IMR-90 (cell line): ENCODE data around the gene USP26. TPM values are rescaled to one million over a fixed set of nuclear protein-coding genes. Genes with fewer than 3 reads are reported as not detected.

Experiments used
- ATAC-seq: fragments of 200-7000 bp; cut with Tn5 transposase; 2 replicates; pipeline ENCODE4 v1.9.1; 2020; ENCODE audit warnings: low read depth, mild to moderate bottlenecking, moderate library complexity
- BruUV-seq: library from RNA; stranded (reverse); fragments of 400-500 nt; replicated peaks from 2 replicates; lab custom pipeline; 2021; lab: Mats Ljungman, UMichigan
- CTCF ChIA-PET: fragments of 300-600 bp; formaldehyde crosslinking; extraction: SDS; loops from one replicate; lab custom pipeline; 2021; ENCODE audit warnings: antibody characterized with exemption; lab: Yijun Ruan, JAX
- POLR2A ChIA-PET: fragments of 300-600 bp; sonication (Branson Sonifier 250); formaldehyde crosslinking; loops from one replicate; lab custom pipeline; 2022; ENCODE audit warnings: antibody characterized with exemption; ENCODE audit not compliant: unreplicated experiment; lab: Charles Lee
- DNase-seq: peaks from one replicate; pipeline ENCODE4 v3.0.0; 2013
- H2AFZ ChIP-seq: replicated peaks from 2 replicates; pipeline ENCODE3; 2013; ENCODE audit warnings: low read length, mild to moderate bottlenecking; ENCODE audit not compliant: poor library complexity
- H2AK5ac ChIP-seq: 2 replicates; pipeline ENCODE4 v1.6.1; 2013; ENCODE audit warnings: low read depth, low read length, inconsistent platforms
- H2AK9ac ChIP-seq: replicated peaks from 2 replicates; pipeline ENCODE3; 2013; ENCODE audit warnings: mild to moderate bottlenecking, low read depth, low read length, moderate library complexity; ENCODE audit not compliant: poor library complexity
- H2BK120ac ChIP-seq: 2 replicates; pipeline ENCODE4 v1.6.1; 2013; ENCODE audit warnings: low read depth, low read length, inconsistent platforms
- H2BK15ac ChIP-seq: 3 replicates; pipeline ENCODE4 v1.6.1; 2013; ENCODE audit warnings: low read depth, low read length, inconsistent platforms
- H2BK20ac ChIP-seq: 2 replicates; pipeline ENCODE4 v1.6.1; 2013; ENCODE audit warnings: low read depth, mild to moderate bottlenecking, inconsistent platforms, low read length, moderate library complexity
- H2BK5ac ChIP-seq: 2 replicates; pipeline ENCODE4 v1.6.1; 2013; ENCODE audit warnings: mild to moderate bottlenecking, low read depth, low read length, inconsistent platforms; ENCODE audit not compliant: poor library complexity, severe bottlenecking
- H3K14ac ChIP-seq: replicated peaks from 2 replicates; pipeline ENCODE4 v1.6.1; 2013; ENCODE audit warnings: low read depth, low read length, inconsistent platforms
- H3K18ac ChIP-seq: 2 replicates; pipeline ENCODE4 v1.6.1; 2013; ENCODE audit warnings: low read depth, low read length, control low read depth
- H3K23ac ChIP-seq: 2 replicates; pipeline ENCODE4 v1.6.1; 2013; ENCODE audit warnings: low read depth, low read length, inconsistent platforms
- H3K27ac ChIP-seq: 2 replicates; pipeline ENCODE4 v1.5.1; 2013; ENCODE audit warnings: mild to moderate bottlenecking, control low read depth, low read length; ENCODE audit not compliant: insufficient read depth
- H3K27me3 ChIP-seq: 2 replicates; pipeline ENCODE4 v1.6.1; 2013; ENCODE audit warnings: low read length; ENCODE audit not compliant: control insufficient read depth, insufficient read depth
- H3K36me3 ChIP-seq: 2 replicates; pipeline ENCODE4 v1.6.1; 2013; ENCODE audit warnings: low read length, mixed read lengths; ENCODE audit not compliant: control insufficient read depth, insufficient read depth
- H3K4ac ChIP-seq: 2 replicates; pipeline ENCODE4 v1.6.1; 2013; ENCODE audit warnings: low read depth, low read length, inconsistent platforms
- H3K4me1 ChIP-seq: 2 replicates; pipeline ENCODE4 v1.6.1; 2013; ENCODE audit warnings: low read length, mixed read lengths; ENCODE audit not compliant: control insufficient read depth, insufficient read depth
- H3K4me2 ChIP-seq: 2 replicates; pipeline ENCODE4 v1.6.1; 2013; ENCODE audit warnings: low read depth, mild to moderate bottlenecking, control low read depth, low read length, moderate library complexity
- H3K4me3 ChIP-seq: 2 replicates; pipeline ENCODE4 v1.5.1; 2013; ENCODE audit warnings: low read depth, mild to moderate bottlenecking, control low read depth, low read length, moderate library complexity; ENCODE audit not compliant: insufficient read depth
- H3K56ac ChIP-seq: 2 replicates; pipeline ENCODE4 v1.6.1; 2013; ENCODE audit warnings: low read length, inconsistent platforms; ENCODE audit not compliant: insufficient read depth; ENCODE audit errors: extremely low read depth
- H3K79me1 ChIP-seq, 2 experiments: 2 replicates each; pipeline ENCODE4 v1.6.1; 2013; ENCODE audit warnings: low read length in 2 of 2, inconsistent platforms in 1 of 2, low read depth in 1 of 2
- H3K9ac ChIP-seq: 2 replicates; pipeline ENCODE4 v1.6.1; 2013; ENCODE audit warnings: low read depth, low read length, control low read depth
- H3K9me1 ChIP-seq: 2 replicates; pipeline ENCODE4 v1.6.1; 2013; ENCODE audit warnings: low read length, inconsistent platforms; ENCODE audit not compliant: insufficient read depth
- H3K9me3 ChIP-seq: 2 replicates; pipeline ENCODE4 v1.6.1; 2013; ENCODE audit warnings: low read length; ENCODE audit not compliant: control insufficient read depth, insufficient read depth
- H4K20me1 ChIP-seq: 2 replicates; pipeline ENCODE4 v1.6.1; 2013; ENCODE audit warnings: low read length, inconsistent platforms; ENCODE audit not compliant: insufficient read depth
- H4K5ac ChIP-seq: 2 replicates; pipeline ENCODE4 v1.6.1; 2013; ENCODE audit warnings: mild to moderate bottlenecking, low read depth, low read length, control low read depth
- H4K8ac ChIP-seq, 2 experiments: 2 replicates each; pipeline ENCODE4 v1.6.1; 2013; ENCODE audit warnings: low read depth in 2 of 2, low read length in 2 of 2, control low read depth in 1 of 2, inconsistent platforms in 1 of 2
- H4K91ac ChIP-seq: 2 replicates; pipeline ENCODE4 v1.6.1; 2013; ENCODE audit warnings: low read depth, low read length, inconsistent platforms; ENCODE audit not compliant: insufficient read depth
- CEBPB ChIP-seq: IDR thresholded peaks from 2 replicates; pipeline ENCODE4 v1.6.1; 2012; ENCODE audit warnings: low read depth, low read length, improper control_type of control experiment
- CHD1 ChIP-seq: IDR thresholded peaks from 2 replicates; pipeline ENCODE4 v1.6.1; 2012; ENCODE audit warnings: low read depth, low read length, improper control_type of control experiment
- FOS ChIP-seq: fragments of 150-350 bp; IDR thresholded peaks from 2 replicates; pipeline ENCODE4 v1.6.1; 2016; ENCODE audit warnings: low read depth, low read length
- MAZ ChIP-seq: IDR thresholded peaks from 2 replicates; pipeline ENCODE4 v1.6.1; 2012; ENCODE audit warnings: low read depth, mild to moderate bottlenecking, low read length, improper control_type of control experiment, moderate library complexity, borderline replicate concordance
- NFE2L2 ChIP-seq: fragments of 150-350 bp; IDR thresholded peaks from 2 replicates; pipeline ENCODE4 v1.6.1; 2016; ENCODE audit warnings: low read depth, mild to moderate bottlenecking, low read length
- POLR2A ChIP-seq: IDR thresholded peaks from 2 replicates; pipeline ENCODE4 v1.6.1; 2012; ENCODE audit warnings: mild to moderate bottlenecking, low read depth, low read length
- RAD21 ChIP-seq: IDR thresholded peaks from 2 replicates; pipeline ENCODE4 v1.6.1; 2012; ENCODE audit warnings: low read length, improper control_type of control experiment
- WGBS, 2 experiments: methylation state at CpG; one replicate each; pipeline versions ENCODE4 v1.1.5 to v1.1.7; 2013; ENCODE audit warnings: missing lambda C conversion rate in 2 of 2; ENCODE audit not compliant: insufficient read length in 1 of 2; ENCODE audit errors: extremely low coverage in 2 of 2; 5-methylcytosine and 5-hydroxymethylcytosine counted together
- dilution Hi-C: fragments of 300-500 bp; cut with HindIII; formaldehyde crosslinking; loops from one replicate; pipeline ENCODE4 v1.14.3; 2018; ENCODE audit warnings: low sequenced_read_pairs; ENCODE audit not compliant: unreplicated experiment
- in situ Hi-C: fragments of 300-500 bp; cut with MboI; formaldehyde crosslinking; loops from 3 replicates; pipeline ENCODE4 v1.14.3; 2019; ENCODE audit warnings: low sequenced_read_pairs, inconsistent platforms, mixed read lengths
- intact Hi-C: fragments of 100-400 bp; cut with micrococcal nuclease; formaldehyde crosslinking; loops from 2 replicates; pipeline ENCODE4 v1.10.0; 2022
- polyA plus RNA-seq, 3 experiments: library from polyadenylated mRNA; depleted of rRNA; stranded (reverse); fragments of >200 nt; gene quantifications; 2 replicates each; pipeline ENCODE4 v1.2.3, GENCODE V29; 2012; ENCODE audit warnings: low replicate concordance in 1 of 3
- total RNA-seq: library from RNA; depleted of rRNA; stranded (reverse); fragments of >200 nt; gene quantifications from 2 replicates; pipeline ENCODE4 v1.2.3, GENCODE V29; 2012
- TF ChIP-seq, protein P1 (sequence below): conservative IDR thresholded peaks from 2 replicates; pipeline ENCODE4 v1.5.1; 2012; ENCODE audit warnings: mild to moderate bottlenecking, low read depth, low read length, improper control_type of control experiment

The USP26 gene
- total and polyA plus RNA-seq, 2 of the 4 experiments (the other 2 are of a cell fraction): not detected

DNA sequence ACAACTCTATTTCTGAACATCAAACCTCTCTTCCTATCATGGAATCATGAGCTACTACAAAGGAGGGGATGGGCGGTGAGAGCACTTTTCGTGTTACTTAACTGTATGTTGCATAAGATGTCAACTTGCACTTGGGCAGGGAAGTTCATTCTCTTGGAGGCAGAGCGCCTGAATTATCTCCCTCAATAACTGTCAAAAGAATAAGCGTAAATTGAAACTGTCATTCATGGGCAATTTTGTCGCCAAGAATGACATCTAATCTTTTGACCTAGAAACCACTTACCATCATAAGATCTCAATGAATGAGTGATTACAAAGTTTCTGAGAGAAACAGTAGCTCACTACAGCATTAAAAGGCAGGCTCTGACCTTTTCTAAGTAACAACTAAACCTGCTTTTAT, 23.5 kb upstream of the USP26 start:
- ATAC-seq (no peak), DNase-seq (no peak)
- Histone ChIP-seq H2BK5ac (no peak overlapping the region), H2AFZ (no peak overlapping the region), H3K18ac (no peak overlapping the region), H2BK120ac (no peak overlapping the region), H2AK5ac (no peak overlapping the region), H3K4me3 (no peak overlapping the region), H3K4ac (no peak overlapping the region), H3K36me3 (no peaks in the 10 kb centered on the region), H3K4me2 (no peak overlapping the region), H3K27me3 (peaks cover 2% of the 10 kb centered on the region), H2AK9ac (no peak overlapping the region), H3K9ac (no peak overlapping the region), H3K9me3 (no peaks in the 10 kb centered on the region), H2BK20ac (no peak overlapping the region), H3K56ac (no peak overlapping the region), H4K20me1 (no peaks in the 10 kb centered on the region), H3K14ac (no peak overlapping the region), H3K23ac (no peak overlapping the region), H2BK15ac (no peak overlapping the region), H4K5ac (no peak overlapping the region), H3K4me1 (no peaks in the 10 kb centered on the region), H3K9me1 (no peaks in the 10 kb centered on the region), H3K79me1 (no peaks in the 10 kb centered on the region), H4K91ac (no peak overlapping the region), H4K8ac (no peak overlapping the region), H3K27ac (no peak overlapping the region)
- in situ Hi-C loops (no loop called here), dilution Hi-C loops (no loop called here), intact Hi-C loops (no loop called here)
- CTCF ChIA-PET: no interaction called here
- no peak for TF ChIP-seq POLR2A
- no peak for TF ChIP-seq NFE2L2
- TF ChIP-seq CHD1: no peak
- no peak for TF ChIP-seq RAD21
- TF ChIP-seq FOS: no peak
- TF ChIP-seq MAZ: no peak
- no peak for TF ChIP-seq CEBPB
- TF ChIP-seq, protein P1, sequence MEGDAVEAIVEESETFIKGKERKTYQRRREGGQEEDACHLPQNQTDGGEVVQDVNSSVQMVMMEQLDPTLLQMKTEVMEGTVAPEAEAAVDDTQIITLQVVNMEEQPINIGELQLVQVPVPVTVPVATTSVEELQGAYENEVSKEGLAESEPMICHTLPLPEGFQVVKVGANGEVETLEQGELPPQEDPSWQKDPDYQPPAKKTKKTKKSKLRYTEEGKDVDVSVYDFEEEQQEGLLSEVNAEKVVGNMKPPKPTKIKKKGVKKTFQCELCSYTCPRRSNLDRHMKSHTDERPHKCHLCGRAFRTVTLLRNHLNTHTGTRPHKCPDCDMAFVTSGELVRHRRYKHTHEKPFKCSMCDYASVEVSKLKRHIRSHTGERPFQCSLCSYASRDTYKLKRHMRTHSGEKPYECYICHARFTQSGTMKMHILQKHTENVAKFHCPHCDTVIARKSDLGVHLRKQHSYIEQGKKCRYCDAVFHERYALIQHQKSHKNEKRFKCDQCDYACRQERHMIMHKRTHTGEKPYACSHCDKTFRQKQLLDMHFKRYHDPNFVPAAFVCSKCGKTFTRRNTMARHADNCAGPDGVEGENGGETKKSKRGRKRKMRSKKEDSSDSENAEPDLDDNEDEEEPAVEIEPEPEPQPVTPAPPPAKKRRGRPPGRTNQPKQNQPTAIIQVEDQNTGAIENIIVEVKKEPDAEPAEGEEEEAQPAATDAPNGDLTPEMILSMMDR: no peak
- POLR2A ChIA-PET: no interaction called here
- no TSS peak for BruUV-seq
- WGBS, 2 experiments: no CpG with 5 or more reads among the region's 5 CpGs
